ENCODE data around the gene MYOCOS. TPM values are rescaled to one million over a fixed set of nuclear protein-coding genes. Genes with fewer than 3 reads are reported as not detected.

The MYOCOS gene
- total RNA-seq, 3 donors from 2014 or later = not detected

- intact Hi-C loops (cut with DNase I, micrococcal nuclease) = no loop called here
- H3K4me3 ChIP-seq = no peak overlapping the region
- ATAC-seq (no peak), DNase-seq (no peak)
- no peaks in the 10 kb centered on the region for H3K4me1 ChIP-seq (ENCODE audit: low read depth)
- H3K36me3 ChIP-seq (ENCODE audit: low read depth) = no peaks in the 10 kb centered on the region
- no peak for TF ChIP-seq CTCF (IDR thresholded peaks at IDR 0.05)
- H3K9me3 ChIP-seq = no peaks in the 10 kb centered on the region
These were observed 52.7 kb downstream of the MYOCOS start for GRCh38 chr1:171674431-171675405.

Other genes with a start within 250 kb of the MYOCOS start
- 100 to 1,000 TPM; 137 to 152 (median 138) TPM for gene PRRC2C, start 136.7 kb upstream of the MYOCOS start, total RNA-seq
- gene MYOC, start 30.4 kb downstream of the MYOCOS start, total RNA-seq = 1 to 10 TPM in 1 of 3 donors, under 1 TPM in 2; 0.75 to 3.8 (median 0.75) TPM
- 10 to 100 TPM in 2 of 3 donors, 1 to 10 TPM in 1; 9.3 to 15.0 (median 11.1) TPM for gene VAMP4, start 119.8 kb downstream of the MYOCOS start, total RNA-seq
- gene METTL13, start 159.4 kb downstream of the MYOCOS start, total RNA-seq = 10 to 100 TPM; 25.4 to 28.0 (median 25.9) TPM
- 1 to 10 TPM; 1.4 to 6.4 (median 2.1) TPM for gene DNM3, start 219.3 kb downstream of the MYOCOS start, total RNA-seq